ENCODE data around the gene NEU4. TPM values are rescaled to one million over a fixed set of nuclear protein-coding genes. Genes with fewer than 3 reads are reported as not detected.
"Not testable (repeated sequence)": the region's sequence is repeated elsewhere in the genome, so short reads cannot be mapped to it uniquely, and the experiment has no call there.

Gene NEU4
- total RNA-seq, 1 donor from 2014 or later: not detected

DNA sequence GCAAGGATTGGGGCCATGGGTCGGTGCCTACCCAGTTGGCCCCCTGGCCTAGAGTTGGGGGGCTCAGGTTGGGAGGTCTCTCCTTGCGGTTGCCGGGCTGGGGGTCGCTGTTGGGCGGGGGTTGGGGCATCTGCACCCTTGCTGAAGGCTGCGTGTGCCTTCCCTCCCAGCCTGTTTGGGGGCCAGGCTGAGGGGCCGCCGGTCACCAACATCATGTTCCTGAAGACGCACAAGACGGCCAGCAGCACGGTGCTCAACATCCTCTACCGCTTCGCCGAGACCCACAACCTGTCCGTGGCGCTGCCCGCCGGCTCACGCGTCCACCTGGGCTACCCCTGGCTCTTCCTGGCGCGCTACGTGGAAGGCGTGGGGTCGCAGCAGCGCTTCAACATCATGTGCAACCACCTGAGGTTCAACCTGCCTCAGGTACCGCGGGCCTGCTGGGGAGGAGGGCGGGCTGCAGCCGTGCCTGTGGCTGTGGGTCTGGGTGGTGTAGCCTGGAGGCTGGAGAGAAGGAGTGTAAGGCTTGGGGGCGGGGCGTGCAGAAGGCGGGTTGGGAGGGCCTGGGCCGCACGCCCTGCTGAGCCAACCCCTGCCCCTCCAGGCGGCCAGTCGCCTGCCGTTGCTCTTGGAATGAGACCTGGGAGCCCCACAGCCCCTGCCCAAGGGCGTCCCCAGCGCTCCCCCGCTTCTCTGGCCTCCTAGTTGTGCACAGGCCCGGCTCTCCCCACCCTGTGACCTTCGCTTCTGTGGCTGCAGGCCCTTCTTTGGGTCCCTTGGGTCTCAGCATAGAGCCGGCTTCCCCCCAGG lies 7.2 kb upstream of the NEU4 start:
- no peak overlapping the region for H3K4me3 ChIP-seq
- H3K9me3 ChIP-seq: no peaks in the 10 kb centered on the region
- no peaks in the 10 kb centered on the region for H3K27me3 ChIP-seq
- no peaks in the 10 kb centered on the region for H3K36me3 ChIP-seq
- peaks cover 4 to 11% of the 10 kb centered on the region in 2 donors for H3K4me1 ChIP-seq
- intact Hi-C loops (cut with DNase I): no loop called here
- DNase-seq (ENCODE audit: low spot score in 2 of 2): peak in 1 of 2 donors; percentile 59
- TF ChIP-seq, protein P1, sequence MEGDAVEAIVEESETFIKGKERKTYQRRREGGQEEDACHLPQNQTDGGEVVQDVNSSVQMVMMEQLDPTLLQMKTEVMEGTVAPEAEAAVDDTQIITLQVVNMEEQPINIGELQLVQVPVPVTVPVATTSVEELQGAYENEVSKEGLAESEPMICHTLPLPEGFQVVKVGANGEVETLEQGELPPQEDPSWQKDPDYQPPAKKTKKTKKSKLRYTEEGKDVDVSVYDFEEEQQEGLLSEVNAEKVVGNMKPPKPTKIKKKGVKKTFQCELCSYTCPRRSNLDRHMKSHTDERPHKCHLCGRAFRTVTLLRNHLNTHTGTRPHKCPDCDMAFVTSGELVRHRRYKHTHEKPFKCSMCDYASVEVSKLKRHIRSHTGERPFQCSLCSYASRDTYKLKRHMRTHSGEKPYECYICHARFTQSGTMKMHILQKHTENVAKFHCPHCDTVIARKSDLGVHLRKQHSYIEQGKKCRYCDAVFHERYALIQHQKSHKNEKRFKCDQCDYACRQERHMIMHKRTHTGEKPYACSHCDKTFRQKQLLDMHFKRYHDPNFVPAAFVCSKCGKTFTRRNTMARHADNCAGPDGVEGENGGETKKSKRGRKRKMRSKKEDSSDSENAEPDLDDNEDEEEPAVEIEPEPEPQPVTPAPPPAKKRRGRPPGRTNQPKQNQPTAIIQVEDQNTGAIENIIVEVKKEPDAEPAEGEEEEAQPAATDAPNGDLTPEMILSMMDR (IDR thresholded peaks at IDR 0.05): no peak
- H3K27ac ChIP-seq: no peak overlapping the region

DNA sequence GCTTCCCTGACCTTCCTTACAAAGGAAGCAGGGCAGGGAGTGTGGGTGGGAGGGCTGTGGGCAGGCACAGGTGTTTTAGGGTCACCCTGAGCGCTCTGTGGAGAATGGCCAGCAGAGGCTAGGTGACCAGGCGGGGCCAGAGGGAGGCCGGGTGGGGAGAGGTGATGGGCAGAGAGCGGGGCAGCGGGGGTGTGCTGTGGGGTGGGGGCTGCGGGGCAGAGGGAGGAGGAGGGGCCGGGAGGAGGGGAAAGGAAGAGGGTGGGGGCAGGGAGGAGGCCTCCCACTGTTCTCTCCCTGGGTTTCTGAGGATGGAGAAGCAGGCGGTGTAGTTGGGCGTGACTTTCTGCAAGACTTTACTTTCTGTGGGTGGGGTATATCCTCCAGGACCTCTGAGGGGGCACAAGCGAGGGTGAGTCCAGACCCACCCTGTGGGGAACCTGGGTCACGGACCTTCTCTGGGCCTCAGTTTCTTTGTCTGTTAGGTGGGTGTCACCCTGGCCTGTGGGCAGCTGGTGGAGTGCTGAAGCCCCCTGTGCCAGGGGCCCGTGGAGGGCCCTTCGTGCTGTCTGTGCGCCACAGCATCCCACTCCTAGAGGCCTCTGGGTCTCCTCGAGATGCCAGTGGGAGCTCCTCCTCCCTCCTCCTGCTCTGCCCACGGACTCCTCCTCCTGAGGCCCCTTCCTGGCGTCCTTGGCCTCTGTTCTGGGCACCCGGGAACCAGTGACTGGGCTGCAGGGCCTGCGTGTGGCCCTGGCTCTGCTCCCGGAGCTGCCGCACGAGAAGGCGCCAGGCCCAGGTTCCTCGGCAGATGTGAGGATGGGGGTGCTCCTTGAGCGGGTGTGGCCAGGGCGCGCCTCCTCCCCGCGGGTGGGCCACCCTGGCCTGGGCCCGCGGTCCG lies 6.3 kb upstream of the NEU4 start:
- H3K27ac ChIP-seq: no peak overlapping the region
- peak in 1 of 2 donors; percentile 61 for DNase-seq (ENCODE audit: low spot score in 2 of 2)
- peak overlapping the region; percentile 47 to 66 for H3K4me3 ChIP-seq

DNA sequence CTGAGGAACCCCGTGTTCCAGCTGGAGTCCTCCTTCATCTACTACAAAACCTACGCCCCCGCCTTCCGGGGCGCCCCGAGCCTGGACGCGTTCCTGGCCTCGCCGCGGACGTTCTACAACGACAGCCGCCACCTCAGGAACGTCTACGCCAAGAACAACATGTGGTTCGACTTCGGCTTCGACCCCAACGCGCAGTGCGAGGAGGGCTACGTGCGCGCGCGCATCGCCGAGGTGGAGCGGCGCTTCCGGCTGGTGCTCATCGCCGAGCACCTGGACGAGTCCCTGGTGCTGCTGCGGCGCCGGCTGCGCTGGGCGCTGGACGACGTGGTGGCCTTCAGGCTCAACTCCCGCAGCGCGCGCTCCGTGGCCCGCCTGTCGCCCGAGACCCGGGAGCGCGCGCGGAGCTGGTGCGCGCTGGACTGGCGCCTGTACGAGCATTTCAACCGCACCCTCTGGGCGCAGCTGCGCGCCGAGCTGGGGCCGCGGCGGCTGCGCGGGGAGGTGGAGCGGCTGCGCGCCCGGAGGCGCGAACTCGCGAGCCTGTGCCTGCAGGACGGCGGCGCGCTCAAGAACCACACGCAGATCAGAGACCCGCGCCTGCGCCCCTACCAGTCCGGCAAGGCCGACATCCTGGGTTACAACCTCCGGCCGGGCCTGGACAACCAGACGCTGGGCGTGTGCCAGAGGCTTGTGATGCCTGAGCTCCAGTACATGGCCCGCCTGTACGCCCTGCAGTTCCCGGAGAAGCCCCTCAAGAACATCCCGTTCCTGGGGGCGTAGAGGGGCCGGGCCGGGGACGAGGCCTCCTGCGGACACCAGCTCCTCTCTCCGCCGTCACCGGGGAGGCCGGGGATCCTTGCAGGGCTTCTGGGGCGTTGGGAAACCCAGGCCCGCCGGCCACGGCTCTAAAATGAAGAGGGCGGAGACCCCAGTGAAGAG lies 5.3 kb upstream of the NEU4 start:
- intact Hi-C loops (cut with DNase I): no loop called here
- no peak overlapping the region for H3K27ac ChIP-seq
- H3K27me3 ChIP-seq: no peaks in the 10 kb centered on the region
- H3K4me3 ChIP-seq: peak overlapping the region; percentile 47 to 66
- DNase-seq (ENCODE audit: low spot score in 2 of 2): peak in 1 of 2 donors; percentile 73
- H3K36me3 ChIP-seq: no peaks in the 10 kb centered on the region
- TF ChIP-seq, protein P1 (IDR thresholded peaks at IDR 0.05): no peak
- H3K4me1 ChIP-seq: peaks cover 4 to 11% of the 10 kb centered on the region in 2 donors
- no peaks in the 10 kb centered on the region for H3K9me3 ChIP-seq

More for the DNA sequence above, 6.3 kb upstream of the NEU4 start:
- TF ChIP-seq, protein P1 (IDR thresholded peaks at IDR 0.05): no peak
- H3K4me1 ChIP-seq: peaks cover 4 to 11% of the 10 kb centered on the region in 2 donors
- H3K36me3 ChIP-seq: no peaks in the 10 kb centered on the region
- H3K9me3 ChIP-seq: no peaks in the 10 kb centered on the region
- H3K27me3 ChIP-seq: no peaks in the 10 kb centered on the region
- intact Hi-C loops (cut with DNase I): no loop called here

DNA sequence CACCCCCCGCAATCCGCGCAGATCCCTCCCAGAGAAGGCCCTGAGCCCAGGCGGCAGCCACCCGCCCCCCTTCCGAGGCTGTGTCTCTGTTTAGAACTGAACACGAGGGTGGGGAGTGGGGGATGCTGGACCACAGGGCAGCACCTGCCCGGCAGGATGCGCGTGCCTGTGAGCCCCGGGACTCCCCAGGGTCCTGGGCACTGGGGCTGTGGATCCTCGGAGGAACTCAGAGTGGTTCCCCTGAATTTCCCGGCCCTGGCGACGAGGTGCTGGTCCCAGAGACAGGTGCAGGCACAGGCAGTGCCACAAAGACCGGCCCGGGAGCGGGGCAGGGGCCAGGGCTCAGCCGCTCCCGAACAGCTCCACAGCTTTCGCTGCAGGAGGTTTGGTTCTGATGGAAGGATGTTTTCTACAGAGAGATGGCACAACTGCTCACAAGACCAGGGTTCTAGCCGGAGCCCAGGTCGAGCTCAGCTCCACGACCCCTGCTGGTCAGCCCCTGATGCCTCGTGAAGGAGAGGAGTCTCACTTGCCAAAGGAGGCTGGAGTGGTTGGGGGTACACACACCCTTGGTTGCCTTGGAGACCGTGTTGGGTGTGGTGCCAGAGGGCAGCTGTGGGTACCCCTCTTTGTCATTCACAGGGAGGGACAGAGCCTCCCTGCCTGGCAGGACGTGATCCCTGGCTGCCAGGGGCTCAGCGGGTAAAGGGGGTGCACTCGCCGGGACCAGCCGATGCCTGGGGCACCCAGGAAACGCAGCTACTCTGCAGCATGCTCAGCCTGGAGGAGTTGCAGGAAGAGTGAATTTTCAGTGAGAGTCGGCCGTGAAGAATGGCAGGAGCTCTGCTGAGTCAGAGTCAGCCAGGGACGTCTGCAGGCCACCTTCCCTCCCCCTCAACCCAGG lies 4.4 kb upstream of the NEU4 start:
- Histone ChIP-seq H3K9me3 (no peaks in the 10 kb centered on the region), H3K36me3 (no peaks in the 10 kb centered on the region), H3K4me1 (peaks cover 4 to 11% of the 10 kb centered on the region in 2 donors), H3K27ac (no peak overlapping the region), H3K27me3 (no peaks in the 10 kb centered on the region), H3K4me3 (peak overlapping the region; percentile 47 to 66)
- intact Hi-C loops (cut with DNase I): no loop called here
- peak in 1 of 2 donors; percentile 66 for DNase-seq (ENCODE audit: low spot score in 2 of 2)
- TF ChIP-seq, protein P1 (IDR thresholded peaks at IDR 0.05): no peak

DNA sequence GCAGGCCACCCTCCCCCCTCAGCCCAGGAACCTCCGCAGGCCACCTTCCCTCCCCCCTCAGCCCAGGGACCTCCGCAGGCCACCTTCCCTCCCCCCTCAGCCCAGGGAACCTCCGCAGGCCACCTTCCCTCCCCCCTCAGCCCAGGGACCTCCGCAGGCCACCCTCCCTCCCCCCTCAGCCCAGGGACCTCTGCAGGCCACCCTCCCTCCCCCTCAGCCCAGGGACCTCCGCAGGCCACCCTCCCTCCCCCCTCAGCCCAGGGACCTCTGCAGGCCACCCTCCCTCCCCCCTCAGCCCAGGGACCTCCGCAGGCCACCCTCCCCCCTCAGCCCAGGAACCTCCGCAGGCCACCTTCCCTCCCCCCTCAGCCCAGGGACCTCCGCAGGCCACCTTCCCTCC lies 2.8 kb upstream of the NEU4 start:
- H3K27ac ChIP-seq; H3K4me3 ChIP-seq; DNase-seq (ENCODE audit: low spot score in 2 of 2); H3K27me3 ChIP-seq; intact Hi-C loops (cut with DNase I); H3K36me3 ChIP-seq; H3K9me3 ChIP-seq: not testable (repeated sequence)
- peaks cover 9 to 16% of the 10 kb centered on the region in 2 donors for H3K4me1 ChIP-seq
